ENCODE results near the gene EMILIN1. TPM values are rescaled to one million over a fixed set of nuclear protein-coding genes. Genes with fewer than 3 reads are reported as not detected.
A peak's percentile ranks its signal among the peaks of the same experiment; 100 is the strongest.

The EMILIN1 gene
- total RNA-seq, 6 experiments from 2014 or later: 7.2 to 26.1 (median 21.0) TPM

DNA sequence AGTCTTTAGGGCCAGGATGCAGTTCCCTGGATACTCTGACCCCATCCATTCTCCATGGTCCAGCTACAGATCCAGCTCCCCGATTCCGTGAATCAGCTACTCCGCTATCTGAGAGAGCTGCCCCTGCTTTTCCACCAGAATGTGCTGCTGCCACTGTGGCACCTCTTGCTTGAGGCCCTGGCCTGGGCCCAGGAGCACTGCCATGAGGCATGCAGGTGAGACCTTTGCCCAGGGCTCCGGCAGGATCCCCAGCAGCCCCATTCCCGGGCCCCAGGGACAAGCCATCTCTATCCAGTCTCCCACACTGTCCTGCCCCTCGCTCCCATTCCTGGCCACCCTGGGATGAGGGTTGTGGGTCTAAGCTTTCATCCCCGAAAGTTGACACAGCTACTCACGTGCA, 38.1 kb upstream of the EMILIN1 start:
- H3K4me3 ChIP-seq: no peak overlapping the region
- no peak for DNase-seq
- no peaks in the 10 kb centered on the region for H3K4me1 ChIP-seq
- H3K27me3 ChIP-seq: no peaks in the 10 kb centered on the region
- no CpG with 5 or more reads among the region's 8 CpGs for WGBS (ENCODE audit: insufficient coverage, low coverage, low lambda C conversion rate, missing lambda C conversion rate)
- no peaks in the 10 kb centered on the region for H3K9me3 ChIP-seq
- H3K27ac ChIP-seq: no peak overlapping the region
- H3K36me3 ChIP-seq: peaks cover 5 to 67% (median 40%) of the 10 kb centered on the region in 4 donors
- TF ChIP-seq, protein P1, sequence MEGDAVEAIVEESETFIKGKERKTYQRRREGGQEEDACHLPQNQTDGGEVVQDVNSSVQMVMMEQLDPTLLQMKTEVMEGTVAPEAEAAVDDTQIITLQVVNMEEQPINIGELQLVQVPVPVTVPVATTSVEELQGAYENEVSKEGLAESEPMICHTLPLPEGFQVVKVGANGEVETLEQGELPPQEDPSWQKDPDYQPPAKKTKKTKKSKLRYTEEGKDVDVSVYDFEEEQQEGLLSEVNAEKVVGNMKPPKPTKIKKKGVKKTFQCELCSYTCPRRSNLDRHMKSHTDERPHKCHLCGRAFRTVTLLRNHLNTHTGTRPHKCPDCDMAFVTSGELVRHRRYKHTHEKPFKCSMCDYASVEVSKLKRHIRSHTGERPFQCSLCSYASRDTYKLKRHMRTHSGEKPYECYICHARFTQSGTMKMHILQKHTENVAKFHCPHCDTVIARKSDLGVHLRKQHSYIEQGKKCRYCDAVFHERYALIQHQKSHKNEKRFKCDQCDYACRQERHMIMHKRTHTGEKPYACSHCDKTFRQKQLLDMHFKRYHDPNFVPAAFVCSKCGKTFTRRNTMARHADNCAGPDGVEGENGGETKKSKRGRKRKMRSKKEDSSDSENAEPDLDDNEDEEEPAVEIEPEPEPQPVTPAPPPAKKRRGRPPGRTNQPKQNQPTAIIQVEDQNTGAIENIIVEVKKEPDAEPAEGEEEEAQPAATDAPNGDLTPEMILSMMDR (IDR thresholded peaks at IDR 0.05): no peak
- no peak for TF ChIP-seq POLR2A (IDR thresholded peaks at IDR 0.05)
- ATAC-seq: peak; percentile 21 to 64 (median 49)
- intact Hi-C loops (cut with DNase I): no loop called here

DNA sequence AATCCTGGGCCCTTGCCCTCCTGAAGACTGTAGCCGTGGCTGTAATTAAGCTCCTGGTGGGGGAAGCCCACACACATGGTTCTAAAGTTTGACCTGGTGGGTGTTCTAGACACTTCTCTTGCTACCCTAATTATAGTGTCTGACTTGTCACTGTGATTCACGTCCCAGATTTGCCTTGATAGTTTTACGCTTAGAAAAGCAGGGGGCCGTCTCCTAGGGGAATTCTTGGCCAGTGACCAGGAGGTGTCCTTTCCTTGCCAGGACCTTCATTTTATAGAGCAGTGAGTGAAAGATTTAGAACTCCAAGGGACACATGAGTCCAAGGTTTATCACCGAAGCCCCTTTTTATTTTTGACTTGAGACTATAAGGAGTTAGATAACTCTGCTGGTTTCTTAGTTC, 36.7 kb upstream of the EMILIN1 start:
- no peak for DNase-seq
- Histone ChIP-seq H3K27me3 (no peaks in the 10 kb centered on the region), H3K9me3 (no peaks in the 10 kb centered on the region), H3K27ac (no peak overlapping the region), H3K4me1 (no peaks in the 10 kb centered on the region), H3K4me3 (no peak overlapping the region), H3K36me3 (peaks cover 5 to 53% (median 29%) of the 10 kb centered on the region in 4 donors)
- WGBS (ENCODE audit: insufficient coverage, low coverage, low lambda C conversion rate, missing lambda C conversion rate): 74% methylated on average over 5 of the region's 5 CpGs
- ATAC-seq: no peak
- intact Hi-C loops (cut with DNase I): no loop called here
- TF ChIP-seq, protein P1 (IDR thresholded peaks at IDR 0.05): no peak

DNA sequence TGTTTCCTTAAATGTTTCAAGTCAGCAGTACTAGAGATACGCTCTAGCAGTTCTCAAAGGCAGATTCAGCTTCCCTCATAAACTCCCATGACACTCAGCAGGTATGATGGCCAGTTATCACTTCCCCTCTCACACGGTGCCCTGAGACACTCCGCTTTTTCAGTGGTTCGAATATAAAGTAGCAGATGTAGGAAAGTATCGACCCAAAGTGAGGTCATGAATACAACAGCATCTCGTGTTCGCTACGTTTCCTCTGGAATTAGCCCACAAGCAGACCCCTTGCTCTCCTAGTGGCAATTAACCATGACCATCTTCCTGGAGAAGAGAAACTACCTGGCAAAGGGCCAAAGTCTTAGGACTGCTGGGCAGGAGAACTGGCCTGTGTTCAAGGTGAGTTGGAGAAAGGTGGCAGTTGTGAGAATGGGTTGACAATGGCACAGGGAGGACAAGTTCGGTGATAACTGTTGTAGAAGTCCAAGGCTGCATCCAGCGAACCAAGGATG, 36.2 kb upstream of the EMILIN1 start:
- Histone ChIP-seq H3K27me3 (no peaks in the 10 kb centered on the region), H3K4me3 (no peak overlapping the region), H3K9me3 (no peaks in the 10 kb centered on the region), H3K36me3 (peaks cover 2 to 48% (median 25%) of the 10 kb centered on the region in 4 donors), H3K4me1 (no peaks in the 10 kb centered on the region), H3K27ac (no peak overlapping the region)
- WGBS (ENCODE audit: insufficient coverage, low coverage, low lambda C conversion rate, missing lambda C conversion rate): 75% methylated on average over 9 of the region's 10 CpGs
- intact Hi-C loops (cut with DNase I): no loop called here
- TF ChIP-seq, protein P1 (IDR thresholded peaks at IDR 0.05): no peak
- TF ChIP-seq POLR2A (IDR thresholded peaks at IDR 0.05): no peak
- DNase-seq (no peak), ATAC-seq (no peak)

DNA sequence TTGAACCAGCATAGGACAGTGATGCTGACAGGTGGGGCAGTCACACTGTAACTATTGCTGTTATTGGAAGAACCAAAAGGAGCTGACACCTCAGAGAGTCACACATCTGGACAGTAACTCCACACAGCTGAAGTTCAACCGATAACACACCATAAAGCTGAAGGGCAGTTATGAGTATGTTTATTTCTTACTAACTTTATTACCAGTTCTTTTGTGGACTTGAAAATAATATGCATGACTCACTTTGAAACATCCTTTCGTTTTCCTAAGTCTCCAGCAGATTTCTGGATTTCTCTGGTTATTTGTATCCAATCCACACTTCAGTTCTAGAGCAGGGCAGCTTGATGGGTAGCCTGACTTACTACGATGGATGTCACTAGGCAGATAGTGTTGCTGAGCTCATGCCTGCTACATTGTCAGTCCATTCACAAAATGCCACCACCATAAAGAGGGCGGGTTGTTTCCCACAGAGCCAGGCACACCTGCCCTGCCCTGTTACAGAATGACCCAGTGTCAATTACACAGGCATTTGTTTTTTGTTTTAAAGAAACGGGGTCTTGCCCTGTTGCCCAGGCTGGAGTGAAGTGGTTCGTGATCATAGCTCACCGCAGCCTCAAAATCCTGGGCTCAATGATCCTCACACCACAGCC, 35.3 kb upstream of the EMILIN1 start:
- H3K27ac ChIP-seq: no peak overlapping the region
- TF ChIP-seq, protein P1 (IDR thresholded peaks at IDR 0.05): no peak
- no peak for TF ChIP-seq POLR2A (IDR thresholded peaks at IDR 0.05)
- 94% methylated on average over 7 of the region's 7 CpGs for WGBS (ENCODE audit: insufficient coverage, low coverage, low lambda C conversion rate, missing lambda C conversion rate)
- no peaks in the 10 kb centered on the region for H3K9me3 ChIP-seq
- intact Hi-C loops (cut with DNase I): no loop called here
- no peak for DNase-seq
- no peak for ATAC-seq
- H3K27me3 ChIP-seq: no peaks in the 10 kb centered on the region
- H3K4me3 ChIP-seq: no peak overlapping the region
- peaks cover 0 to 39% (median 19%) of the 10 kb centered on the region in 4 donors for H3K36me3 ChIP-seq
- no peaks in the 10 kb centered on the region for H3K4me1 ChIP-seq

All from right lobe of liver (tissue), 6 donors.